HG03045 (cell line): Measurements from ENCODE around the gene RASL10A.

Source experiments
- ATAC-seq: cut with Tn5 transposase; IDR thresholded peaks from one replicate; pipeline ENCODE4 v1.9.1; 2021; ENCODE audit warnings: mild to moderate bottlenecking, moderate library complexity; ENCODE audit not compliant: unreplicated experiment

Gene RASL10A

DNA sequence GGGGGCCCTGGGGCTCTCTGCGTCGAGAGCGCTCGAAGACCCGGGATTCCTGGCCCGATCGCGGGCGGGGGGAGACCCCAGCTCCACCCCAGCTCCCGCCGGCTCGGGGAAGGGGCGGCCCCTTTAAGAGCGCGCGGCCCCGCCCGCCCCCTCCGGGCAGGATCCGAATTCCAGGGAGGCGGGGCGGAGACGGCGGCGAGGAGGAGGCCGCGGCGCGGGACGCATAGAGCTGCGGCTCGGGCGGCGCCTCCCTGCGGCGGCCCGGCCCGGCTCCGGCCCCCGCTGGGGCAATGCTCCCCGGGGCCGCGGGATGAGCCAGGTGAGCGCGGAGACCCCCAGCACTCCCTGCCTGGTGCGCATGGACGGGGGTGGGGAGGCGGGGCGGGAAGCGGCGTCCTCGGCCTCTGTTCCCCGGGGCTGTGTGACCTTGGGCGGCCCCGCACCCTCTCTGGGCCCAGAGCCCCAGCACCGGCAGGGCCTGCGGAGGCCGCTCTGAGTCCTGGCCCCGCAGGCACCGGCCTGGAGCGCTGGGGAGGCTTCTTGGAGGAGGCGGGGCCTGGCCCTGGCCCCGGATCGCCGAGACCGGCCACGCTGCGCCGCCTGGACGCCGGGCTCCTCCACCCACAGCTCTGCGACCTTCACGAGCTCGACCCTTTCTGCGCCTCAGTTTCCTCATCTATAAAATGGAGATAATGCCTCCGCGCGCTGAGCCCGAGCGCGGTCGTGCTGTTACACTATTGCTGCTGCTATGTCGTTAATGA is 8.5 kb downstream of the RASL10A start:
- no peak for ATAC-seq

DNA sequence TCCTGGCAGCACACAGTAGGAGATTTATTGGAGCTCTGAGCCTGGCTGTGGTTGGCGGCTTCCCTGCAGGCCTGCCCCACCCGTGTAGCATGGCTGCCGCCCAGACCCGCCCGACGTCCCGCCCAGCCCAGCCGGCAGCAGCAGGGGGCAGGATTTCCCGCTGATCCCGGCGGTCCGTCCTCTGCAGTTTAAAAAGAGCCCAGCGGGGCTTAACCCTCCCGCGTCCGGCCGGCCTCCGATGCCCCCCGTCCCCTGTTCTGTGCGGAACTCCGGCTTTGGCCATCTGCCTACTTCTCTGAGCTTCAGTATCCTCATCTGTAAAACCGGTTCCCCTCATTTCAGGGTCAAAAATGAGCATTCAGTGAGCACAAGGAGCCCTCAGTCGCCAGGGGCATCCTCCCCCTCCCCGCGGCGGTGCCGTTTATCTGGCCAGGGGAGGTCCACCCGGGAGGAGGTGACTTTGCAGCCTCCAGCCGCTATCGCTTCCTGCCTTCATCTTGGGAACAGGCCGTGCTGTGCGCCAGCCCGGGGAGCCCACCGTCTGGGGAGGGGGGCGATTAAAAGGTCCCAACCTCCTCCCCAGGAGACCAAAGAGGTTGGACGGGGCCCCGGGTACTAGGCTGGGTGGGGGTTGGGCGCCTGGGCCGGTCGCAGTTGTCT is 9.2 kb downstream of the RASL10A start, which contains the start of gene GAS2L1:
Gene GAS2L1, plus strand, starts transcription at position 476 of the 660 bp plus-strand sequence. CDS start 1,456 bp downstream, outside the sequence.
- ATAC-seq: no peak

DNA sequence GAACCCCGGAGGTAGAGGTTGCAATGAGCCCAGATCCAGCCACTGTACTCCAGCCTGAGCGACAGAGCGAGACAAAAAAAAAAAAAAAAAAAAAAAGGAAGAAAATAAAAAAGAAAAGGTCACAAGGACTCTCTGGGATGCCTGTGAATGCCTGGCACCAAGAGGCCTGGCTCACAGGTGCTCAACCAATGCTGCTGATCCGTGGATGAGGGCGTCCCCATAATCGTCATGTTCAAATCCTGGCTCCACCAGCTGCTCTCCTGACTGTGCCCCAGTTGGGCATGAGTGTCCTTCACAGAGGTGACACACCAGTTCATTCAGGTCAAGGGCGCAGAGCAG is 9.7 kb downstream of the RASL10A start:
- no peak for ATAC-seq

DNA sequence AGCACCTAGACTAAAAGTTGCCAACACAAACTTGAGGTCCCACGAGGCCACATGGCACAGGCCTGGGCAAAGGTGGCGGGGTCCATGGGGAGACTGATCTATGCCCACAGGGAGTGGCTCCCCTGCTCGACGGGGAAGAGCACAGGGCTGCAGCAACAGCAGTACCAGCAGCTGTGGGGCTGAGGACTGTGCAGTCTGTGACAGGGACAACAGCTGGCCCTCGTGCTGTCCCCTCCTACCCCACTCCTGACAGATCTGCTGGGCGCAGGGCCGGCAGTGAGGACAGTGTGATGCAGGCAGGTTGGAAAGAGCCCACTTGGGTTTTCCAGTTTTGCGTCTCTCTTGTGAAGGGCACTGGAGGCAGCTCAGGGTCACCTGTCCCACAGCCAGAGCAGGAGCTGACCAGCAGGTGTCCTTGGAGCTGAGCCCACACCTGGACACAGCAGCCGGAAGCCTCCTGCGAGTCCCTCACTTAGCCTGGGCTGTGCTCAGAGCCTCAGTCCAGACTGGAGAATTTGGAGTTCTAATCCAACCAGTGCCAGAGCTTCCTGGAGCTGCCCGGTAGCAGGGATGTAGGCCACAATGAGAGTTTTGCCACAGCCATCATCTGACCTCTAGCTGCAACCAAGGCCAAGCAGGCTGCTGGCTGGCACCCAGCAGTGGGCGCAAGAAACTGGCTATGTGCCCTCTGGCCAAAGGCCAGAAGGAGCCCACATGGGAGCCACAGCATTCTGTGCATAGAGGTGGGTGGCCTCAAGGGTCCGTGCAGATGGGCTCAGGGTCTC is 12.6 kb downstream of the RASL10A start:
- no peak for ATAC-seq

DNA sequence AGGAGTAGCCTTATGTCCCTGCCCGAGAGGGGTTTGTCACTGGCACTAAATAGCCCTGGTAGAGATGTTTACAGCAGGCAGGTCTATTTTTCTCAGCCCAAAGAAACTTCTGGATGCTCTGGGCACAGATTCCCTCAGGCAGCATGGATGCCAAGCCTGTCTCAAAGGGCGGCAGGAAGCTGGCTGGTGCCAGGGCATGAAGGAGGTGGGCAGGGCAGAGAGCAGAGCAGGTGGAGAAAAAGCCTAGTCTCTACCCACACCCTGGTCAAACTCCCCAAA is 13.2 kb downstream of the RASL10A start:
- no peak for ATAC-seq

DNA sequence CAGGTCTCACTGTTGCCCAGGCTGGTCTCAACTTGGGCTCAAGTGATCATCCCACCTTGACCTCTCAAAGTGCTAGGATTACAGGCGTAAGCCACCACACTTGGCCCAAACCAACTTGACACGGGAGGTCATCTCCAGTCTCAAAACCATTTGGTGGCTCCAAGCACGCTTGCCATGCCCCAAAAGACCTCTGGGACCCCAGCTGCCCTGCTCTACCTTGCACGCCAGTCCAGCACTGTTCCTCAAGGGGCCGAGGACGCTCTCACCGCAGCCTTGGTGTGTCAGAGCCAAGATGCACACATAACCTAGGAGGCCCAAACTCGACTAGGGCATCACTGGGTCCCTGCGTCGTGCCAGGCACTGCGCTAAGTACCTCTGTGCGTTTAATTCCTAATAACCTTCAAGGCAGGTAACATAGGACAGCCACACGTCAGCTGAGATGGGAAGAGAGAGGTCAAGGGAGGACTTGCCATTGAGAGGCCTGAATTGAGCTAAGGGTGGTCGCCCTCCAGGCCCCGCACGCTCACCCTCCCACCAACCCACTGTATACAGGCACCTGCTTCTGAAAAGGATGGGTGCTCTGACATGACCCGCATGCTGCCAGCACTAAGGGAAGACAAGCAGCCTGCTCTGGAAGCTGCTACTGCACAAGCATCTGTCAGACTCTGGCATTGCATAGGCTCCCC is 13.6 kb downstream of the RASL10A start:
- ATAC-seq: no peak

DNA sequence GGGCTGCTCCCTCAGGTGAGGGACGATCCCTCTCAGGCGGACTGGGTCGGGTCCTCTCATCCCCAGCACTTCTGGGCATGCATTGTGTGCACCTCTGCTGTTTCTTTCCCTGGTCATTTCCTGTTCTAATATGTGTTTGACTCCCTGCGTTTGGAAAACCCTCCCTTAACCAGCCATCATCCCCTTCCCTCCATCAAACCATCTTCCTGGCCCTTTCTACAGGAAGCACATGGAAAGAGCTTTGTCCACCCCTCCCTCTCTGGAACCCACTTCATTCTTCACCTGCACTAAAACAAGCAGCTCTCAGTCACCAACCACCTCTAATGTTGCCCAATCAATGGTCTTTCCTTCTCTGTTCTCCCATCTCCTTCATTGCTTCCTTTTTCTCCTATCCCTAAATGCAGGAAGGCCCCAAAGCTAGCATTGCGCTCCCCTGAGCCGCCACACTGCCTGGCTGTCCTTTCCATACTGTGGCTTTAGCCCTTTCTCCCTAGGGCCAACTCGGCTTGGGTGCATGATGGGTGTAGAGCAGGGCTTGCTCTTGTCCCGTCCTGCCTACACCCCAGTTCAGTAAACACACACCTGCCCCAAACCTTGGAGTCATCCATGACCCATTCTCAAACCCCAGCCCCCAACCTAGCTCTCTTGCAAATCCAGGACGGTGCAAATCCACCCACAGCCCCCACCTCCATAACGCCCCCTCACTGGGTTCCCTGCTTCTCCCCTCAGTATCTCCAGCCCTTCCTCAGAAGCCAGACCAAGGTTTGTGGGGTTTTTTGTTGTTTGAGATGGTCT is 14.5 kb downstream of the RASL10A start:
- no peak for ATAC-seq

DNA sequence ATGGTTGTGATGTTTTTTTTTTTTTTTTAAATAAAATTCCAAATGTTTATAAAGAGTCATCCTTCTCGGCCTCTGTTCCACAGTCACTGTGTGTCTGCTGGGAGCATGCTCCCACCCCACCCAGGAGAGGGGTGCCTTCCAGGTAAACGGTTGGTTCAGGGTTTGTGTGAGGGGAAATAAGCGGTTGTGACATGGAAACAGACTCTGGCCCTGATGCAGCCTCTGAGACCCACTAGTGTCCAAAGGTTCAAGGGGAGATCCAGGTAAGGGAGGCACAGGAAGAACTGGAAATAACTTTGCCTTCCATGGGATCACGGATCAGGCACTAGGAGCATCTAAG is 15.1 kb downstream of the RASL10A start:
- ATAC-seq: no peak

DNA sequence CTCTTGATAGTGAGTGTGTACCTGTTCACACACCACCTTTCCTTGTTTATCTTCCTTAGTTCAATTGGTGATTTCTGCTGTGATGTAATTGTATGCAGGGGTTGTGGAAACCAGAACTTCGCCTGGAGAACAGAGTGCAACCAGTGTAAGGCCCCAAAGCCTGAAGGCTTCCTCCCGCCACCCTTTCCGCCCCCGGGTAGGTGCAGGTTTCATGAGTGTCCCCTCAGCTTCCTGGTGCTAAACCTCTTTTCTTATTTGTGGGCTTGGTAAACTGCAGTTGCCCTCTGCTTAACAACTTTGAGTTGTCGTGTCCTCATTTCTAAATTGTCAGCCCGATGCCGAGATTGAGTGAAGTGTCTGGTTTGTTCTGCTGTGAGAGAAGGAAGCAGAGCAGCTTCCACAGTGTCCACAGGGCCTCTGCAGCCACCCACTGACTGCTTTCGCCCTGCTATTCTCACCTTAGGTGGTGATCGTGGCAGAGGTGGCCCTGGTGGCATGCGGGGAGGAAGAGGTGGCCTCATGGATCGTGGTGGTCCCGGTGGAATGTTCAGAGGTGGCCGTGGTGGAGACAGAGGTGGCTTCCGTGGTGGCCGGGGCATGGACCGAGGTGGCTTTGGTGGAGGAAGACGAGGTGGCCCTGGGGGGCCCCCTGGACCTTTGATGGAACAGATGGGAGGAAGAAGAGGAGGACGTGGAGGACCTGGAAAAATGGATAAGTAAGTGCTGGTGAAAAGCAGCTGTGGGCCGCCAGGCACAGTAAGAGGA is 16.2 kb downstream of the RASL10A start:
- no peak for ATAC-seq

DNA sequence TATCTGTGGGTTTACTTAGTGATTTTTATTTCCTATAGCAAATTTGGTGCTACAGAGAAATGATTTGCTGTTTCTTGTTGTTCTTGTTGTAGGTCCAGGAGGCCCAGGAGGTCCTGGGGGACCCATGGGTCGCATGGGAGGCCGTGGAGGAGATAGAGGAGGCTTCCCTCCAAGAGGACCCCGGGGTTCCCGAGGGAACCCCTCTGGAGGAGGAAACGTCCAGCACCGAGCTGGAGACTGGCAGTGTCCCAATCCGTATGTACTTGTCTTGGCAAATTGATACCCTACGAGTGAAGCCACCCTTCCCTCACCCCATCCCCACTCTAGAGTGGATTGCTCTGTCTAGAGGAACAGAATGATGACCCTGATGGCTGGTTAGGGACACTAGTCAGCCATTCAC is 16.9 kb downstream of the RASL10A start:
- no peak for ATAC-seq

DNA sequence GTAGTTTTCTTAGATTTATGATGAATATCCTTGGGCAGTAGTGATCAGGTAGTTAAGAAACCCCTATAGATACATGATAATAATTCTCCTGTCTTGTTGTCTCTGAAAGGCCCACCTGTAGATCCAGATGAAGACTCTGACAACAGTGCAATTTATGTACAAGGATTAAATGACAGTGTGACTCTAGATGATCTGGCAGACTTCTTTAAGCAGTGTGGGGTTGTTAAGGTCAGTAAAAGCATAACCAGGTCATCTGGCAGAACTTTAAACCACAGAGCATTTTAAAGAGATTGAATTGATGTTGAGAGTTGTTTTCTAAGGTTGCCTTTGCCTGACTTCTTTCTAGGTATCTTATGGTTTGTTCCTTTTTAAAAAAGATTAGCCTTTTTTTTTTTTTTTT is 23.1 kb downstream of the RASL10A start:
- no peak for ATAC-seq

DNA sequence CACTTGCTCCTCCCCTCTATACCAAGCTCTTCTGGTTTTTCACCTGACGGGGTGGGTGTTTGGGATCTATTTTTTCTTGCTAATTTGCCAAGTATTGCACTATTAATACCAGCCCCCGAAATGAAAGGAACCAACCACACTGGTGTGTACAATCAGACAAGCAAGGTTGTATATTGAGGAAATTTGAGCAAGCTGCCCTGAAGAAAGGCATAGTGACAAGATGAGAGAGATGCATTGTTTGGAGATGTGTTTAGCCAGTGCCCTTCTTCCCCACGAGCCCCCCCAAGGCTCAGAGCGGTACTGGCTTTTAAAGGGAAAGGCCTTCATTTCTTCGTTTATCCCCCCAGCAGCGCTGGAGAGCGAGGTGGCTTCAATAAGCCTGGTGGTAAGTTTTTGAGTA is 24.3 kb downstream of the RASL10A start:
- ATAC-seq: no peak

DNA sequence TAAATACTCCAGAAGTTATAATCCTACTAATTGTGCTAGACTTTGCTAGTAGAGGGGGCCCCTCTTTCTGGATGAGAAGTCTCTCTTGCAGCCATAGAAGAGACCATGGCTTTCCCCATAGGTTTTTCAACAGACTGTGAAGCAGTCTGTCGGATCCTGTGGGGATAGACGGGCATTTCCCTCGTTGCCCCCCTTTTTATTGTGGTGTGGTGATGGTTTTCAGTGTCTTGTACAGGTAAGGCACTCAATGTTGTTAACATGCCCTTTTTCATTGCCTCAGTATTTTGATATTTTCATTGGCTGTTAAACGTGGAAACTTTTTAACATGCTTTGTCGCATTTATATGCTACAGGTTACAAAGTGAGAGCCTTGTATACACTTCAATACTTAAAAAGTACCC is 25.4 kb downstream of the RASL10A start:
- no peak for ATAC-seq

DNA sequence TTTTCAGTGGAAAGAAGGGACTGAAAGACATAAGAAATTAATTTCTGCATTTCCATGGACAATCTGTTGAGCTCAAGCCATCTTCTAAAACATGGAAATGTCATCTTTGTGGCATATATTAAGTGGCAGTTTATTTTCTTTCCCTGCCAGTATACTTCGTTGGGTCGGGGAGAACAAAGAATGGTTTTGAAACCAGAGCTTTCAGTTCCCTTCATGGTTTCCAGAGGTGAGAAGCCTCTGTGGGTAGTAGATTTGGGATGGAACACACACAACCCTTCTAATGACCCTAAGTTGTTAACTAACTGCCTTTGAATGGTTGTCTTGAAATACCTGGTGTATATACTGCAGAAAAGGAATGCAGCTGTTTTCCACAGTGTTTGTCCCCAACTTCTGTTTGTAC is 26.7 kb downstream of the RASL10A start:
- ATAC-seq: no peak

DNA sequence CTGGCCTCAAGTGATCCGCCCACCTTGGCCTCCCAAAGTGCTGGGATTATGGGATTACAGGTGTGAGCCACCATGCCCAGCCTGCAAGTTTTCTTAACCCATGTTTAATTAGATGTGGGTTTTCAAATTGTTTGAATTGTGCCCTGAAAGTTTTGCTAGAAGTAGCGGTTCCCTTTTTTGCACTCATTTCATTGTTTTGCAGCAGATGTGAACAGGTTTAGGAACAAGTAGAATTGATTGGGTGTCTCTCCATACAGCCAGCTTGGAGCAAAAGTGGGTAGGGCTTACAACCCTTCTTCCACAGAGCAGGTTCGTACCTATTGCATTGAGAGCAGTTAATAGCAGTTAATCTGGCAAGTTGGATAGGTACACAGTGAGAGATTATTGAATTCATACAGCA is 31.3 kb downstream of the RASL10A start:
- no peak for ATAC-seq

DNA sequence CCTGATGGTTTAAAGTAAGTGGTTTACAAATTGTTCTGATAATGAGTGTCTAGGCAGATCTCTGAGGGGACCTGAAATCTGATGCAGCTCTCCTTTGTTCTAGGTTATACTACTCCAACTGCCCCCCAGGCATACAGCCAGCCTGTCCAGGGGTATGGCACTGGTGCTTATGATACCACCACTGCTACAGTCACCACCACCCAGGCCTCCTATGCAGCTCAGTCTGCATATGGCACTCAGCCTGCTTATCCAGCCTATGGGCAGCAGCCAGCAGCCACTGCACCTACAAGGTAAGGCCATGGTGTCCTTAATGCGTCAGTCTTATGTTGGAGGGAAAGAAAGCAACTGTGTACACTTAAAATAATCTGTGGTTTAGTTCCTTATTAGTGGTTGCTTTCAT is 37.6 kb downstream of the RASL10A start:
- no peak for ATAC-seq

DNA sequence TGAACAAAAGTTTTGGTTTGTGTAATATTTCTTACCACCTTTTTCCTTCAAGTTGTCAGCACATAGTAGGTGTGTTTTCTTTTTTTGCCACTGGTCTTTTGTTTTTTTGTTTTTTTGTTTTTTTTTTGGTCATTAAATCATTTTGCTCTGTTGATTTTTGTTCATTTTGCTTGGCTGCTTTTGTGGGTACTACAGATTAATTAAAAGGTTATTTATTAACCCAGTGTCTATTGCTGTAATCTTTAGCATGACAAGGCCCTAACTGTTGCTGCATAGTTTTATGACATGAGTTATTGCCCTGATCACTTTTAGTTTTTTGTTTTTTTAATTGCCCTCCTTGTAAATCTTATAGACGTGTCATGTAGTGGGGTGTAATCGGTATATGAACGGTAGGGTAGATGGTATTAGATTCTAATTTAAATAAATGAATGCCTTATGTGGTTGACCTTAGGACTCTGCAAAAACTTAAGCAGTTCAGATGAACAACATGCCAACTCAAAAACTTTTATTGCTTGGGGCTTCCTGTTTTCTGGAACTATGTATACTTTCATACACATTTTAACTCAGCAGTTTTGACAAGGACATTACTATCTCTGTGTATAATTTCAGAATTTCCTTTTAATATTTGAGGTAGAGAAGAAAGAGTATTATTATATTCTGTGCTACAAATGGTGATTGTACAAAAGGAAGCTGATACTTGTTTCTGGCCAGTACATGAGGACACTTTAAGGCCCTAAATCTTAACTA is 39.5 kb downstream of the RASL10A start:
- ATAC-seq: no peak

DNA sequence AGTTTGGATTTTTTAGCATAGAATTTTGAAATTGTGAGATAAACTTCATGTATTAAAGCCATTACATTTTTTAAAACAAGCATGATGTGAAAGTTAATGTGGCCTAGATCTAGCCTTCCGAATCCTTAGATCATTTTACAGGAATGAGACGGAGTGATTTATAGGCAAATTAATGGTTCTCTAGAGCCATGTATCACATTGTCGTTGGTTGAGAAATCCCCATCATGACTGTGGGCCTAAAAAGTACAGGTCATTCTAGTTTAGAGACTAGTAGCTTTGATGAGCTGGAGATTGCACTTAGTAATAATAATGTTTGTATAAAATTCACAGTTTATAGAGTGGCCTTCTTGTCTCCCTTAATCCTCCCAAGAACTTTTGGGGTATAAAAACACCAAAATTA is 40.3 kb downstream of the RASL10A start:
- no peak for ATAC-seq

DNA sequence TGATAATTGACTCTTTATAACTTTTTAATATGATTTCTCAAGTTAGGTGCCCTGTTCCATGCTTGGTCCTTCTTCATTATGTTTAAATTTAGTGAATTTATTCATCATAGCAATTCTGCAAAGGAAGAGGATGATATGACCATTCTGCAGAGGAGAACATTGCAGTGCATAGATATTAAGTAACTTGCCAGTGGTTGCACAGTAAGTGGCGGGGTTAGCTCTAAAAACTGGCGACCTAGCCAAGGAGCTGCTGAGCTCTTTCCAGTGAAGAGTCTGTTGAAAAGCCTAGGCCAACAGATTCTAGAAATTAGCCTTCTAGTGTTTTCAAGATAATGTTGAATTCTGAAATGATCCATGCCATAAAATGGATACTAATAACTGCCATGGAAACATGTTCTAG is 42.9 kb downstream of the RASL10A start:
- ATAC-seq: no peak
